Skeletal muscle satellite cell (primary cell): ENCODE data around the gene ARF6.
"Not testable (repeated sequence)": the region's sequence is repeated elsewhere in the genome, so short reads cannot be mapped to it uniquely, and the experiment has no call there.

Source experiments
- H3K27me3 ChIP-seq: 2 replicates; pipeline ENCODE4 v1.7.0; 2013; ENCODE audit warnings: low read length; ENCODE audit not compliant: control insufficient read depth, insufficient read depth
- H3K36me3 ChIP-seq: 2 replicates; pipeline ENCODE4 v1.7.0; 2013; ENCODE audit warnings: mild to moderate bottlenecking, control low read depth, low read length; ENCODE audit not compliant: insufficient read depth
- H3K4me1 ChIP-seq: 2 replicates; pipeline ENCODE4 v1.7.0; 2013; ENCODE audit warnings: low read length; ENCODE audit not compliant: control insufficient read depth, insufficient read depth
- H3K4me2 ChIP-seq: 2 replicates; pipeline ENCODE4 v1.7.0; 2013; ENCODE audit warnings: mild to moderate bottlenecking, low read length
- H3K4me3 ChIP-seq: 2 replicates; pipeline ENCODE4 v1.7.0; 2013; ENCODE audit warnings: low read length
- H3K9ac ChIP-seq: 2 replicates; pipeline ENCODE4 v1.7.0; 2013; ENCODE audit warnings: mild to moderate bottlenecking, low read depth, low read length, moderate library complexity
- H3K9me3 ChIP-seq: replicated peaks from 2 replicates; pipeline ENCODE4 v1.7.0; 2013; ENCODE audit warnings: mild to moderate bottlenecking, control low read depth, low read length

The ARF6 gene

DNA sequence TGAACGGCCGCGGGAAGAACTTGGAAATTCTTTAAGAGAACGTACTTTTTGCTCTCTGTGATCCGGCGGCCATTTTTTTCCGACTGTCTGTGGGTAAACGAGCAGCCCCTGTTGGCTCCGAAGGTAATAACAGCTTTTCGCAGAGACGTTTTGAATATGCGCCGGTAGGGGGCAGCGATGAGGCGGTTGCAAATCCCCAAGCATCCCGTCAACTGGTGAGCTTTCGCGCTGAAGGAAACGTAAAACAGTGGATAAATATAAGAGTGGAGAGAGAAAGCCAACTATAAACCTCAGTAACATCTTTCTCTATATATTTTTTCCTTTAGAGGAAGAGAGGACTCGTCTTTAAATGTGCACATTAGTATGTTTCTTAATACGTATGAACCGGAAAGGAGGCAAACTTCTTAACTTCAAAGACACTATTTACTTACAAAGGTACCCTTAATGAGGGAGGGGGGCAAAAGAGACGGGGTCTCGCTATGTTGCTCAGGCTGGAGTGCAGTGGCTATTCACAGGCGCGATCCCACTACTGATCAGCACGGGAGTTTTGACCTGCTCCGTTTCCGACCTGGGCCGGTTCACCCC lies 30.7 kb upstream of the ARF6 start:
- H3K27me3 ChIP-seq: no peaks in the 10 kb centered on the region
- H3K36me3 ChIP-seq: no peaks in the 10 kb centered on the region
- H3K4me3 ChIP-seq: peak overlapping the region; percentile 74
- peak overlapping the region; percentile 93 for H3K9ac ChIP-seq
- H3K9me3 ChIP-seq: no peaks in the 10 kb centered on the region
- peaks cover 17% of the 10 kb centered on the region for H3K4me1 ChIP-seq
- H3K4me2 ChIP-seq: peak overlapping the region; percentile 92

DNA sequence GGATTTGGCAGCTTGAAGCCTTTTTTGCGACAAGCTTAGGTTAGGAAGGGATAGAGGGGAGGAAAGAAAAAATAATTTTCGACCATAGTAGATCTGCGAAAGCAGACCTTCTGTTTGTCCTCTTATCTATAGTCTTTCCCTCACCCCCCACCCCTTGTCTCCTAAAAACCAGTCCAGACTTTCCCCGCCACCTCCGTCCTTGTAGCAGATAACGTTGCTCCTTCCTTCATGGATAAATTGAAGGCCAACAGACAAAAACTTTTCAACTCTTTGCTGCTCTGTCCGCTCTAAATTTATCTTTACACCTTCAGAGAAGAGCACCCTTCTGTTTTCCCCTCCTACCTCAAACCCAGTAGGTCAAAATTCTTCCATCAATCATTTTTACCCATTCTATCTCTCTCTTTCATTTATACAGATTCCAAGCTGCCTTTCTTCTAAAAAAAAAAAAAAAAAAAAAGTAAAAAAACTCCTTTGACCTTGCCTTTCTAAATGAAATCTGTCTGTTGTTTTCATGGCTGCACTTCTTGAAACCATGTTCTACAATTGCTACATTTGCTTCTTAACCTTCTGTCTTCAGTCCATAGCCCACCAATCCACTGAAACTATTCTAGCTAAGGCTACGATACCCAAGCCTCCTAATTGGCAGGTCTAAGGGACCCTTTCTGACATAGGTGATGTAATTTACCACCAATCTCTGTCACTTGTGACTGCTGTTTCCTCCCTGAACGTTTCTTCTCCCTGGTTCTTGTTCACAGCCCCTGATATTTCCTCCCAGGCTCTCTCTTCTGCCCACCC lies 29.2 kb upstream of the ARF6 start:
- Histone ChIP-seq H3K9ac (peak overlapping the region; percentile 82), H3K9me3 (no peaks in the 10 kb centered on the region), H3K27me3 (no peaks in the 10 kb centered on the region), H3K36me3 (no peaks in the 10 kb centered on the region), H3K4me3 (peak overlapping the region; percentile 73), H3K4me1 (peaks cover 25% of the 10 kb centered on the region), H3K4me2 (peak overlapping the region; percentile 80)

DNA sequence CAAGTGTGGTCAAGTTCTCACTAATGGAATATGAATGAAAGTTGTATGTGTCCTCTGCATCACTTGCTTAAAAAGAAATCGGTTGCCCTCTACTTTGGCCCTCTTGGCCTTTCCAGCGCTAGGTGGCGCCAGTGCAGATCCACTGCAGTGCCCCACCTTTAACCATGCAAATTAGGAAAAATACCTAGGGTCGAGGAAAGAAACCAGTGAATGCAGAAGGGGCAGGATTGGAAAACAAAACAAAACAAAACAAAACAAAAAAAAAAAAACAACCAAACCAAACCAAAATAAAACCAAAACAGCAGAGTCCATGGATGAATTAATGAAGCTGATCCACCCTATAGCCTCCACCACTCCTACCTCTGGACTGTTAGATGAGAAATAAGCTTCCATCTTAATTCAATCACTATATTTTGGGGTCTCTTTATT lies 27.4 kb upstream of the ARF6 start:
- no peaks in the 10 kb centered on the region for H3K27me3 ChIP-seq
- H3K4me1 ChIP-seq: peaks cover 27% of the 10 kb centered on the region
- peak overlapping the region; percentile 11 for H3K4me2 ChIP-seq
- no peaks in the 10 kb centered on the region for H3K36me3 ChIP-seq
- no peak overlapping the region for H3K9ac ChIP-seq
- H3K4me3 ChIP-seq: no peak overlapping the region
- no peaks in the 10 kb centered on the region for H3K9me3 ChIP-seq

DNA sequence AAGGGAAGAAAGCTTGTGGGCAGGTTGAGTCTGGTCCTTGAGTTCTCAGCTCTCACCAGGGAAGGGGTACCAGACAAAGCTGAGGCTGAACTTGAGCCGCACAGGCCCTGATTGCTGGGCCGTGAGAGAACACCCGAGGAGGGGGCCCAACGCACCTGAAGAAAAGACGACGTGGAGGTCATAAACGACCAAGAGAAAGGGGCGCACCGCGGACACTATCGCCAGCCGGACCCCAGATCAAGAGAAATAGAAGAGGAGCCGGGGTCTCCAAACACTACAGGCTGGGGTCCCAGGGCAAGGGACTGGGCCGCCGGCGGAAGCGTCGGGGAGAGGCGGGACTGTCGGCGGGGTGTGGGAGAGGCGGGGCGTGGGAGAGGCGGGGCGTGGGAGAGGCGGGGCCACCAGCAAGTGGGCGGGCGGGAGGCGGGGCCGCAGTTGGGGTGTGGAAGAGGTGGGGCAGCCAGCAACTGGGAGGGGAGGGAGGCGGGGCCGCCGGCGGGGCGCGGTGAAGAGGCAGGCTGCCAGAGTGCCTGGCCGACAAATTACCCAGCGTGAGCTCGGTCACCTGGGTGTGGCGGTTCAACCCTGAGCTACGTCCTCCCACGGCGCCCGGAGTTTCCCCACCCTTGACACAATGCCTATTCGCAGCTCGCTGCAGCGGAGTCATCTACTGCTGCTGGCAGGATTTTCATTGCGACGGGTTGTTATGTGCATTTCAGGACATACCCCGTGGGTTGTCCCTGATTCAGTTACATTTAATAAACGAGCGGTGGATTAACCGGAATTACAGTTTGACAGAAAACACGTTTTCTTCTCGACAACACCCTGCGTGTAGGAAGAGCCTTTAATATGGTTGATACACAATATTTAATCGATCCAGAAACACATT lies 24.8 kb upstream of the ARF6 start:
- Histone ChIP-seq H3K27me3 (no peaks in the 10 kb centered on the region), H3K9me3 (no peaks in the 10 kb centered on the region), H3K36me3 (no peaks in the 10 kb centered on the region), H3K4me2 (peak overlapping the region; percentile 91), H3K9ac (peak overlapping the region; percentile 88), H3K4me1 (peaks cover 21% of the 10 kb centered on the region), H3K4me3 (peak overlapping the region; percentile 79)

DNA sequence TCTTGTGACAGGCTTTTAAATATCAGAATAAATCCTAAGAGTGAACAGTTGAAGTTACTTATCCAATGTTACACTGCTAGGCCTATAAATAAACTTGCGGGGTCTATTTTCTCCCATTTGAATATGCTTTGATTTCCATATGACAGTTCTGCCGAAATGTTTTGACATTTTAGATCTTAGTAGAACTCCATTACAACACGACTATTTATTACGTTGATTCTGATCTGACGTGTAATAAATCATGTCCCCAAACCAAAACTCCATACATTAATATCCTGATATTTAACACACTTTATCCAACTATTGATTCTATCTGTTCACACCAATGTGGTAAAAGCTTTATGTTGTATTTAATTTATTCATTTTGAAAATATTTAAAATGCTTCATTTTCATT lies 24.2 kb upstream of the ARF6 start:
- peak overlapping the region; percentile 73 for H3K9ac ChIP-seq
- H3K4me1 ChIP-seq: peaks cover 19% of the 10 kb centered on the region

DNA sequence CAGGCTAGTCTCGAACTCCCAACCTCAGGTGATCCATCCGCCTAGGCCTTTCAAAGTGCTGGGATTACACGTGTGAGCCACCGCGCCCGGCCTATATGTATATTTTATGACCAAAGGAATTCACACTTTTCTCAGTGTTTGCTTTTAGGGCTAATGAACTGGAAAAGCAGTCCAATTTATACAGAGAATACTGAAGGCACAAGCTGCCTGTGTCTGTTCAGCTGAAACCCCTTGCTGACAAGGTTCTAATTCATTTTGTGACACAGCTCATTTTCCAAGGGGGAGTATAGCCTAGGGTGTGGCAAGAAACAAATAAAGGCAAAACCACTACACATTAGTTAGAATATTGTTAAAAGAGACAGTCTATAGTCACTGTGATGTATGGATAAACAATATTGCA lies 22.0 kb upstream of the ARF6 start:
- no peaks in the 10 kb centered on the region for H3K27me3 ChIP-seq
- H3K4me2 ChIP-seq: no peak overlapping the region
- peaks cover 13% of the 10 kb centered on the region for H3K4me1 ChIP-seq
- H3K4me3 ChIP-seq: no peak overlapping the region
- no peaks in the 10 kb centered on the region for H3K36me3 ChIP-seq
- no peak overlapping the region for H3K9ac ChIP-seq
- no peaks in the 10 kb centered on the region for H3K9me3 ChIP-seq

More for the DNA sequence above, 24.2 kb upstream of the ARF6 start:
- H3K36me3 ChIP-seq: no peaks in the 10 kb centered on the region
- H3K4me2 ChIP-seq: peak overlapping the region; percentile 69
- H3K9me3 ChIP-seq: no peaks in the 10 kb centered on the region
- no peaks in the 10 kb centered on the region for H3K27me3 ChIP-seq
- H3K4me3 ChIP-seq: peak overlapping the region; percentile 53

DNA sequence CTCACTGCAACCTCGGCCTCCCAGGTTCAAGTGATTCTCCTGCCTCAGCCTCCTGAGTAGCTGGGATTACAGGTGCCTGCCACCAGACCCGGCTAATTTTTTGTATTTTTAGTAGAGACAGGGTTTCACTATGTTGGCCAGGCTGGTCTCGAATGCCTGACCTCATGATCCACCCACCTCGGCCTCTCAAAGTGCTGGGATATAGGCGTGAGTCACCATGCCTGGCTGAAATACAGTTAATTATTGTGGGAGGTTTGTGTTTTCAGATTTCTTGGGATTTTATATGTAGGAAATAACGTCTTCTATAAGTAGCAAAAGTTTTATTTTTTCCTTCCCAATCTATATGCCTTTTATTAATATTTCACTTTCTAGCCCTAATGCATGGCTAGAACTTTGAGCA lies 19.3 kb upstream of the ARF6 start:
- H3K9me3 ChIP-seq, H3K4me3 ChIP-seq, H3K36me3 ChIP-seq, H3K27me3 ChIP-seq, H3K4me1 ChIP-seq, H3K4me2 ChIP-seq, H3K9ac ChIP-seq: not testable (repeated sequence)

DNA sequence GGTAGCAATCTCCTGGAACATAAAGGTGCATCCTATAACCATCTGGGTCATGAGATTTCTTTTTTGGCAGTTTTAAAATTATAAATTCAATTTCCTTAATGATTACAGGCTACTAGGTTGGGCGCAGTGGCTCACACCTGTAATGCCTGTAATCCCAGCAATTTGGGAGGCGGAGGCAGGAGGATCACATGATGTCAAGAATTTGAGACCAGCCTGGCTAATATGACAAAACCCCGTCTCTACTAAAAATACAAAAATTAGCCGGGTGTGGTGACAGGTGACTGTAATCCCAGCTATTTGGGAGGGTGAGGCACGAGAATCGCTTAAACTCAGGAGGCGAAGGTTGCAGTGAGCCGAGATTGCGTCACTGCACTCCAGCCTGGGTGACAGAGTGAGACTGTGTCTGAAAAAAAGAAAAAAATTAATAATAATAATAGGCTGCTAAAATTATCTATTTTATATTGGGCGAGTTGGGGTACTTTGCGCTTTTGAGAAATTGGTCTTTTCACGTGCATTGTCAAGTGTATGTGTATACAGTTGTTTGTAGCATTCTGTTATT lies 17.2 kb upstream of the ARF6 start:
- no peaks in the 10 kb centered on the region for H3K27me3 ChIP-seq
- H3K9ac ChIP-seq: no peak overlapping the region
- H3K4me3 ChIP-seq: no peak overlapping the region
- H3K4me1 ChIP-seq: peaks cover 7% of the 10 kb centered on the region
- no peak overlapping the region for H3K4me2 ChIP-seq
- no peaks in the 10 kb centered on the region for H3K36me3 ChIP-seq
- H3K9me3 ChIP-seq: no peaks in the 10 kb centered on the region

DNA sequence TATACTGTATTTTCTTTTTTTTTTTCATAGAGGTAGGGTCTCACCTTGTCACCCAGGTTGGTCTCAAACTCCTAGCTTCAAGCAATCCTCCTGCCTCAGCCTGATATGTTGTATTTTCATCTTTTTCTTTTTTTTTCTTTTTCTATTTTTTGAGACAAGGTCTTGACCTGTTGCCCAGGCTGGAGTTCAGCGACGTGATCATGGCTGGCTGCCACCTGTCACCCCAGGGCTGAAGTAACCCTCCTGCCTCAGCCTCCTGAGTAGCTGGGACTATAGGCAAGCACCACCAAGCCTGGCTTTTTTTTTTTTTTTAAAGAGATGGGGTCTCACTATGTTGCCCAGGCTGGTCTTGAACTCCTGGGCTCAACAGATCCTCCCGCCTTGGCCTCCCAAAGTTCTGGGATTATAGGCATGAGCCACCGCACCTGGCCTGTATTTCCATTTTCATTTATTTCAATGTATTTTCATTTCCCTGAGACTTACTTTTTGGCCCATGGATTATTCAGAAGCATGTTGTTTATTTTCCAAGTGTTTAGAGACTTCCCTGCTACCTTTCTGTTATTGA lies 16.2 kb upstream of the ARF6 start:
- Histone ChIP-seq H3K9ac (no peak overlapping the region), H3K9me3 (no peaks in the 10 kb centered on the region), H3K4me3 (no peak overlapping the region), H3K4me2 (no peak overlapping the region), H3K4me1 (peaks cover 7% of the 10 kb centered on the region), H3K27me3 (no peaks in the 10 kb centered on the region), H3K36me3 (no peaks in the 10 kb centered on the region)

DNA sequence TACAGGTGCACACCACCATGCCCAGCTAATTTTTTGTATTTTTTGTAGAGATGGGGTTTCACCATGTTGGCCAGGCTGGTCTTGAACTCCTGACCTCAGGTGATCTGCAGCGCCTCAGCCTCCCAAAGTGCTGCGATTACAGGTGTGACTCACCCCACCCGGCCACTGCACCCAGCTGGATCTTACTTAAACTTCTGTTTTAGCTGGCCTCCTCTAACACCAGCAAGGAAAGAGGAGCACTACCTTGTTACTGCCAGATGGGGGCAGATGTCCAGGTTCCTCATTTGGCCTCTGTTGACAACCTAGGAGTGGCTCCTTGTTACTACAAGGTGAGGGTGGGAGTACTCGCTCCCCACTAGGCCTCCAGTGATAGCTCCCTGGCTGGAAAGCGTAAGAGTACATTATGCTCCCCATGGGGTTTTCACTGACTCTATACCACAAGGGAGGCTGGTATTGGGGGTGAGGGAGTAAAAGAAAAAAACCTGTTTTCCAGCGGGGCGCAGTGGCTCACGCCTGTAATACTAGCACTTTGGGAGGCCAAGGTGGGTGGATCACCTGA lies 13.2 kb upstream of the ARF6 start:
- H3K9me3 ChIP-seq: no peaks in the 10 kb centered on the region
- H3K4me2 ChIP-seq: no peak overlapping the region
- no peaks in the 10 kb centered on the region for H3K36me3 ChIP-seq
- no peaks in the 10 kb centered on the region for H3K27me3 ChIP-seq
- no peak overlapping the region for H3K9ac ChIP-seq
- no peak overlapping the region for H3K4me3 ChIP-seq
- H3K4me1 ChIP-seq: peaks cover 13% of the 10 kb centered on the region
